HG03432 (cell line): ENCODE data around the gene CREM.

Experiments used
- ATAC-seq: cut with Tn5 transposase; IDR thresholded peaks from one replicate; pipeline ENCODE4 v1.9.1; 2021; ENCODE audit warnings: mild to moderate bottlenecking, moderate library complexity; ENCODE audit not compliant: unreplicated experiment

CREM gene

DNA sequence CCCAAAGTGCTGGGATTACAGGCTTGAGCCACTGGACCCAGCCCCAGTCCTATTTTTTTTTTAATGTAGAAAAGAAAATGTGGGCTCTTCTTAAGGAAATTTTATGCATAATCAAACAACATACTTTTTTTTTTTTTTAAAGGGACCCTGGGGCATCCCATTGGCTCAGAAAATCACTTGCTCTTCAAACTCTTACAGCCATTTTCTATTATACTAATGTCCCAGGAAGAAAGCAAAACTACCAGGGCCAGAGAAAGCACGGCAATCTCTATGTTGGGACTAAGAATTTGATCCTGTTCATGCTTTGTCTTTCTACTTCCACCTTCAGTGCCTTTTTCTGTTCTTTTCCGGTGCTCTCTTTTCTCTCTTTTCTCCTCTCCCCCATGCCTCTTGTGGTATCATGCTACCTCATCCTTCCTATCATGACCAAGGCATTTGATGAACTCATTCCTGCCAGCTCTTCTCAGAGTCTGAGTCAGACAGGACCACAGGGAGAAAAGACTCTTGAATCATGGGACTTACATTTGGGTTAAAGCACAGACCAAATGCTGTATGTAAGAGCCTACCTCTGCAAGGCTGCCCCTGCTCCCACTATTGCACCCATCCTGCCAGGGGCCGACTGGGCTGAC, 133.2 kb downstream of the CREM start:
- ATAC-seq, result no peak

DNA sequence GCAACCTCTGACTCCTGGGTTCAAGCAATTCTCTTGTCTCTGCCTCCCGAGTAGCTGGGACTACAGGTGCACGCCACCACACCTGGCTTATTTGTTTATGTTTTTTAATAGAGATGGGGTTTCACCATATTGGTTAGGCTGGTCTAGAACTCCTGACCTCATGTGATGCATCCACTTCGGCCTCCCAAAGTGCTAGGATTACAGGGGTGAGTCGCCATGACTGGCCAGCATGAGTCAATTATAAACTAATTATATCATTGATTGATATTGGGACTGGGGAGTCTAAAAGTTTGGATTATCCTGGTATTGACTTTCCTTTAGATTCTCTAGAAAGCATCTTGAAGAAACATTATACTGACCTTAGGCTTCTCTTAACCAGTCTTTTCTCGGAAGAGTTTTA, 135.8 kb downstream of the CREM start:
- ATAC-seq, result no peak
